GM21515 (cell line): Measurements from ENCODE around the gene BLTP3B.
A peak's percentile ranks its signal among the peaks of the same experiment; 100 is the strongest.
"Not testable (repeated sequence)": the region's sequence is repeated elsewhere in the genome, so short reads cannot be mapped to it uniquely, and the experiment has no call there.

Experiments used
- ATAC-seq: cut with Tn5 transposase; IDR thresholded peaks from one replicate; pipeline ENCODE4 v1.9.1; 2021; ENCODE audit not compliant: unreplicated experiment

The BLTP3B gene, protein sequence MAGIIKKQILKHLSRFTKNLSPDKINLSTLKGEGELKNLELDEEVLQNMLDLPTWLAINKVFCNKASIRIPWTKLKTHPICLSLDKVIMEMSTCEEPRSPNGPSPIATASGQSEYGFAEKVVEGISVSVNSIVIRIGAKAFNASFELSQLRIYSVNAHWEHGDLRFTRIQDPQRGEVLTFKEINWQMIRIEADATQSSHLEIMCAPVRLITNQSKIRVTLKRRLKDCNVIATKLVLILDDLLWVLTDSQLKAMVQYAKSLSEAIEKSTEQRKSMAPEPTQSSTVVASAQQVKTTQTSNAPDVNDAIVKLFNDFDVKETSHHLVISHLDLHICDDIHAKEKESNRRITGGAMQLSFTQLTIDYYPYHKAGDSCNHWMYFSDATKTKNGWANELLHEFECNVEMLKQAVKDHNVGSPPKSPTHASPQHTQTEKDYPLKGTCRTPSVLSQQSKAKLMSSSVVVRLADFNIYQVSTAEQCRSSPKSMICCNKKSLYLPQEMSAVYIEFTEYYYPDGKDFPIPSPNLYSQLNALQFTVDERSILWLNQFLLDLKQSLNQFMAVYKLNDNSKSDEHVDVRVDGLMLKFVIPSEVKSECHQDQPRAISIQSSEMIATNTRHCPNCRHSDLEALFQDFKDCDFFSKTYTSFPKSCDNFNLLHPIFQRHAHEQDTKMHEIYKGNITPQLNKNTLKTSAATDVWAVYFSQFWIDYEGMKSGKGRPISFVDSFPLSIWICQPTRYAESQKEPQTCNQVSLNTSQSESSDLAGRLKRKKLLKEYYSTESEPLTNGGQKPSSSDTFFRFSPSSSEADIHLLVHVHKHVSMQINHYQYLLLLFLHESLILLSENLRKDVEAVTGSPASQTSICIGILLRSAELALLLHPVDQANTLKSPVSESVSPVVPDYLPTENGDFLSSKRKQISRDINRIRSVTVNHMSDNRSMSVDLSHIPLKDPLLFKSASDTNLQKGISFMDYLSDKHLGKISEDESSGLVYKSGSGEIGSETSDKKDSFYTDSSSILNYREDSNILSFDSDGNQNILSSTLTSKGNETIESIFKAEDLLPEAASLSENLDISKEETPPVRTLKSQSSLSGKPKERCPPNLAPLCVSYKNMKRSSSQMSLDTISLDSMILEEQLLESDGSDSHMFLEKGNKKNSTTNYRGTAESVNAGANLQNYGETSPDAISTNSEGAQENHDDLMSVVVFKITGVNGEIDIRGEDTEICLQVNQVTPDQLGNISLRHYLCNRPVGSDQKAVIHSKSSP (N-terminal part only)

DNA sequence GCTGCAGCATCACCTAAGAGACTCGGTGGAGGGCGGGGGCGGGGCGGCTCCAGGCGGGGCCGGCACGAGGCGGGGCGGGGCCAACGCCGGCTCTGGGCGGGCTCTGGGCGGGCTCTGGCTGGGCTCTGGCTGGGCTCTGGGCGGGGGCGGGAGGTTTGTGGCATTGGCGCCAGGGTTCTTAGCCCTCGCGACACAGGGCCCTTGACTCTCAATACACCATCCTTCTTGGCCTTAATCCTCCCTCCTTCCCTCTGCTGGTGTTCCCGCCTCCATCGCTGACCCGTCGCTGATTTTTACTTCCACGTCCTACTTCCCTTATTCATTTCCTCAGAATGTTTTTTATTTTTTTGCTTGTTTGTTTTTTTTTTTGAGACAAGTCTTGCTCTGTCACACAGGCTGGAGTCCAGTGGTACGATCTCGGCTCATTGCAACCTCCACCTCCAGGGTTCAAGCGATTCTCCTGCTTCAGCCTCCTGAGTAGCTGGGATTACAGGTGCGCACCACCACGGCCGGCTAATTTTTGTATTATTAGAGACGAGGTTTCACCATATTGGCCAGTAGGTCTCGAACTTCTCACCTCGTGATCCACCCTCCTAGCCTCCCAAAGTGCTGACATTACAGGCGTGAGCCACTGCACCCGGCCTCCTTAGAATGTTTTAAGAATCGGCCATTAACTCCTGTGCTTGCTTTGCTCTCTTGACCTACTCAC lies at the start of gene BLTP3B:
TSS of gene BLTP3B (minus strand) at position 24 of the 709 bp plus-strand sequence. CDS start 239 bp downstream, outside the sequence.
- peak; percentile 76 for ATAC-seq

DNA sequence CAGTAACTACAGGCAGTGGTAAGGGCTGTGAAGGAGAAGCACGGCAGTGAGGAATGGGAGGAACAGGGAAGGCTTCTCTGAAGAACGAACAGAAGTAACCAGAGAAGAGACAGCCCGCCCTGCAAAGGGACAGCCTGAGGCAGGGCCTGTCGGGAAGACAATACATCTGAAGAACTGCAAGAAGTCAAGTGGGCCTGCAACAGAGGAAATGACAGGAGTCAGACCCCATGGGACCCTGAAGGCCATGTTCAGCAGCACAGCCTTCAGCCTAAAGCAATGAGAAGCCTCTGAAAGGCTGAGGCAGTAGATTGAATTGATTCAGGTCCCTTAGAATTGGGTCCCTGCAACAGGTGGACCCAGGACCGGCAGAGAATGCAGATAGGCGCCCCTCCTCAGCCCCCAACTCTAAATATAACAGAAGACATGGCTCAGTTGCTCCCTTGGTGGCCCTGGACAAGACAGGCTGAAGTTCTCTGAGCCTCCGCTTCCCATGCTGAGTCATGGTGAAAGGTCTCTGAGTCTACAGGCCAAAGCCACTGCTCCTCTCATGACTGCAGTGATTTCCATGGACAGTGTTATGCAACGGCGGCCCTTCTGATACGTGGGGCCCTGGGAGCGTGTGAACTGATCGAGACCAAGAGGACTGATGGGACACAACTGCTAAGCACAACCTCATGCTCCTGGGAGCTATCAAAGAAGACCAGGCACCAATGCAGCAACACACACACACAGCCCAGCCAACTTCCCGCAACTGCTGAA lies 47.1 kb upstream of the BLTP3B start:
- ATAC-seq, result no peak

DNA sequence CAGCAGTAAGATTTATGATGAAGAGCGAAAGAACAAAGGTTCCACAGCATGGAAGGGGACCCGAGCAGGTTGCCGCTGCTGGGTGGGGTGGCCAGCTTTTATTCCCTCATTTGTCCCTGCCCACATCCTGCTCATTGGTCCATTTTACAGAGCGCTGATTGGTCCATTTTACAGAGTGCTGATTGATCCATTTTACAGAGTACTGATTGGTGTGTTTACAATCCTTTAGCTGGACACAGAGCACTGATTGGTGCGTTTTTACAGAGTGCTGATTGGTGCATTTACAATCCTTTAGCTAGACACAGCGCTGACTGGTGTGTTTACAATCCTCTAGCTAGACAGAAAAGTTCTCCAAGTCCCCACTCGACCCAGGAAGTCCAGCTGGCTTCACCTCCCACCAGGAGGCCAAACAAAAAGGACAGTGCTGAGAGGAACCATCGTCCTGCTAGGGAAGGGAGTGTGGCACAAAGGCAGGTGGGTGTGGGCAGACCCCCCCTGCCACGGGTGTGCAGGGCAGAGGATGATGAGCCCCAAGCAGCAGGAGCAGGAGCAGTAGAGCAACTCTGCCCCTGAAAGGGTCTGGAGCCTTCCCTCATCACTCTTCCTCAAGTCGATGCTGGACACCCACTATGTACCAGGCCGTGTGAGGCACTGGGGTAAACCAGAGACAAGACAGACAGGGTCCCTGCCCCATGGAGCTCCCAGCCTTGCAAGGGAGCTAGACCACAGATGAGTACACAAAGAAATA lies 46.4 kb upstream of the BLTP3B start:
- ATAC-seq, result not testable (repeated sequence)

DNA sequence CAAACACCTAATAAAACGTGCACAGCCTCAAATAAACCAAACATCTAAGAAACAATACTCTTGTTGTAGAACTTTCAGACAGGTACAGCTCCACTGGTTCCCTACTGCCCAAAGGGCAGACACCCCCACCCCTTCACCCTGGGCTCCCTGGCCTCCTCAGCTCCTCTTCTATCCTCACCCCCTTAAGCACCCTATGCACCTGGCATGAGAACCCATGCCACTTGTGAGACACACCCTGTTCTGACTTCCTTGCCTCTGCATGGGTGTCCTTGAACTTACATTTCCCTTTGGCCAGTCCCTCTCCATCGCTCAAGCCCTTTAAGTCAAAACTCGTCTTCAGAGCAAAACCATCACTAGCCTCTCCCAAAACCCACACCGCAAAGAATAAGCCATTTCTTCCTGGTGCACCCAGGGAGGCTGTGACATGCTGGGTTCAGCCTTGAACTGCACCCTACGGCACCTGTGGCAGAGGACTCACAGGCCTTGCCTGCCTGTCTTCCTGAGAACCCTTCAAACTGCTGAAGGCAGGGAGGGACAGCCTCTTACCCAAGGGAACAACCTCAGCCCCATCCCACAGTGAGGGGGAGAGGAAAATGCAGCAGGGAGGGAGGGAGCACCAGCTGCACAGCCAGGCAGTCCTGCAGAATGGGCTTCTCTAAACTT lies 45.3 kb upstream of the BLTP3B start:
- no peak for ATAC-seq

DNA sequence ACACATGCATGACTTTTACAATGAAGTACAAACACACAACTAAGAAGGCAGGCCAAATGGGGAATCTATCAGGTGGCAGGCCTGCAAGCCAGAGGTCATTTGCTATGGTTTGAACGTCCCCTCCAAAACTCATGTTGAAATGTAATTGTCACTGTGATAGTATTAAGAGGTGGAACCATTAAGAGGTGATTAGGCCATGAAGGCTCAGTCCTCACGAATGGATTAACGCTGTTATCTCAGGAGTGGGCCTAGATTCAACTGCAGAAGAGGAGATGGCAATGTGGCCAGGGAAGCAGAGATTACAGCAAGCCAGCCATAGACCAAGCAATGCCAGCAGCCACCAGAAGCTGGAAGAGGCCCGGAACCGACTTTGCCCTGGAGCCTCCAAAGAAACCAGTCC lies 44.4 kb upstream of the BLTP3B start:
- no peak for ATAC-seq

DNA sequence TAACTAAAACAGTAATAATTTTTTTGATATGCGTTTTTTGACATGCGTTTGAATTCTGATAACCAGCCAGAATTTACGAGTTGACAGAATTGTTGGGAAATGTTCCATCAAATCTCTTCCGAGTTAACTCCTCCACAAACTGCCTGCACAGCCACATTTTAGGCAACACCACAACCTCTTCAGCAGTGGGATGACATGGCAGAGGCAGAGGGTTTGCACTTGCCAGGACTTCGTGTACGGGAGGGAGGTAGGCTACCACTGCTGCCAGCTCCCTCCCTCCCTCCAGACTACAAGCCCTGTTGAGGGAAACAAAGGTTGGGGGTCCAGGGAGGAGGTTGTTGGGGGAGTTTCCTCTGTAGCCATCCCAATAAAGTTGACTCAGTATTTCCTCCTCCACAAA lies 43.4 kb upstream of the BLTP3B start:
- no peak for ATAC-seq

DNA sequence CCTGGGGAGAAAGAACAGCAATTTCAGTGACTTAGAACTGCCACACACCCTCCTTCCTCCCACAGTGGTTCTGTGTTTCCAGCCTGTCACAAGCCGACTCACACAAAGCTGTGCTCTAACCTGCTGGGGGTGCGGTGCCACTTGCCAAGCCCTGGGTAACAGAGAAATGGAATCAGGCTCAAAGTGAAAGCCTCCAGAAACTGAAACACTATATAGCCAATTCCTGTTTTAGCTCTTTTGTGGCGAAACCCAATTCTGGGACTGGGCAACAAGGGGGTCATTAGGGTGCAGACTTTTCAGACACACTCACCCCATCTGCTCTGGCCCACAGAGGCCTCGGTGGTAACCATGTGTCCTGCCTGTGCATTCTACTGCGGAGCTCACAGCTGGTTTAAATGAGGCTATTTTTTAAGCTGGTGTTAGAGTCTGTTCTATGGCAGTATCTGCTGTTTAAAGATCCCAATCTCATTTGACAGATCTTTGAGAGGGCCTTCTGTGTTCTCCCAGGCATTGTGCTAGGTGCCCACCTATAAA lies 42.8 kb upstream of the BLTP3B start:
- ATAC-seq, result peak; percentile 73

DNA sequence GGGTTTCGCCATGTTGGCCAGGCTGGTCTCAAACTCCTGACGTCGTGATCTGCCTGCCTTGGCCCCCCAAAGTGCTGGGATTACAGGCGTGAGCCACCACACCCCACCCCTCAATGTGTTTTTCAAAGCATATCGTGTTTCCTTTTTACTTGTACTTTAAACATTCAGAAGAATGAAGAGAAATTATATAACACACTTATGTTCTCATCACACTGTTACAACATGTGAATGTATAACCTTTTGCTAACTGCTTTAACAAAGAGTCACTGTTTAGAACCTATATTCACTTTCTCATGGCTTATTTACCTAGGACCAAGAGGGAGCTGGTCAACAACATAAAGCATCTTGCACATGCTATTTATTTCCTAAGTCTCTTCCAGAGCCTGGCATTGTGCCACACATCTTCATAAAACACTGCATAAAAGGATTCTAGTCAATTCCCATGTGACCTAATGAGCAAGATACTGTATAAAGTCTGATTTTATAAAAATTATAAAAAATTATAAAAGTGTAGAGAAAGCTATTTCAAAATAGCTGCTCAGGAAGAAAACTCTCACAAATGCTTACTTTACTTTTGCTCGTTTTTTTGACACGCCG lies 42.0 kb upstream of the BLTP3B start:
- ATAC-seq, result no peak

DNA sequence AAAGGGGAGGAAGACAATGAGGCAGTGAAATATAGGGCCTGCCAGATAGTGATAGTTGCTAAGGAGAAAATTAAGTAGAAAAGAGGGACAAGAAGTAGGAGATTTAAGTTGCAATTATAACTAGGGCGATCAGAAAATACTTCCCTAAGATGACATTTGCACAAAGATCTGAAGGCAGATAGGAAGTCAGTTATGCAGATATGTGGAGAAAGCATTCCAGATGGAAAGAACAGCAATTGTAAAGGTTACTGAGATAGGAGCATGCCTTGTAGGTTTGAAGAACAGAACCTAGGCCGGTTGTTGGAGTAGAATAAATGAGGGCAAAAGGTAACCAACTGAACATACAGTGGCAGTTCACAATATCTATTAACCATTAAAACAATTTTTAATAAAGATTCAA lies 36.6 kb upstream of the BLTP3B start:
- ATAC-seq, result no peak

DNA sequence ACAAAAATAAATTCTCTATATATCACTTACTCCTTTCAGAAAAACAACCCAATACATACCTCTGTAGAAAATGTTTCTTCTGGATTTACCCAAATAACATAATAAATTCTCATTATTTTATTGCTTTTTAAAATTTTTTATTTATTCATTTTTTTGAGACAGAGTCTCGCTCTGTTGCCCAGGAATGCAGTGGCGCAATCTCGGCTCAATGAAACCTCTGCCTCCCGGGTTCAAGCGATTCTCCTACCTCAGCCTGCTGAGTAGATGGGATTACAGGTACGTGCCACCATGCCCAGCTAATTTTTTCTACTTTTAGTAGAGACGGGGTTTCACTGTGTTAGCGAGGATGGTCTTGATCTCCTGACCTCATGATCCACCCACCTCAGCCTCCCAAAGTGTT lies 33.8 kb upstream of the BLTP3B start:
- ATAC-seq, result not testable (repeated sequence)

DNA sequence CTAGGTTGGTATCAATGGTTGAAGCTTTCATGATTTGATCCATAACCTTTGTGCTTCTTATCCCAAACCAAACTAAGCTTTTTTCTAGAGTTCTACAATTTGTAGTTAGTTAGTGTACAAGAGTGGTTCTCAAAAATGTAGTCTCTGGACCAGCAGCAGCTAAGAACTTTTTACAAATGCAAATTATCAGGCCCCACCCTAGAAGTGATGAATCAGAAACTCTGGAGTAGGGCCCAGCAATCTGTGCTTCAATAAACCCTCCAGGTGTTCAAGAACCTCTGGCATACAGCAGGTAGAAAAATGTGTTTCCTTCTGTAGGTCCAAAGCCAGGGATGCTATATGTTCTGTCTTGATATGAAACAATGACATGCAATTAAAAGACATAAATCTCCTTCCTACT lies 31.8 kb upstream of the BLTP3B start:
- no peak for ATAC-seq

DNA sequence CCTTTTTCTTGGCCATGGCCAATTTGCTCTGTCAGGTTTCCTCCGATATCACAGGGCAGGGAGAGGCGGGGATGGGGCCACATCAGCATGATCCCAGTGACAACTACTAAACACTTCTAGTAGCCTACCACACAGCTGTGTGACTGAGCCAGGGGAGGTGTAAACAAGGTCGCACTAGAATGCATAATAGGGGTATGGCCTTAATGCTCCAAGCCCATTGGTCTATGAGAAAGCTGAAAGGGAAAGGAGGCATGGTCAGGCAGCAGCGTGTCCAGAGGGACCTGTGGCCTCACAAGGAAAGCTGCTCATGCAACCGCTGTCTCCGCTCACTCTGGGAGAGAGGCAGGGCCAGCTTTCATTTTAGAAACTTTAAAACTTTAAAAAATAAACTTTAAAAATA lies 30.4 kb upstream of the BLTP3B start:
- ATAC-seq, result no peak

DNA sequence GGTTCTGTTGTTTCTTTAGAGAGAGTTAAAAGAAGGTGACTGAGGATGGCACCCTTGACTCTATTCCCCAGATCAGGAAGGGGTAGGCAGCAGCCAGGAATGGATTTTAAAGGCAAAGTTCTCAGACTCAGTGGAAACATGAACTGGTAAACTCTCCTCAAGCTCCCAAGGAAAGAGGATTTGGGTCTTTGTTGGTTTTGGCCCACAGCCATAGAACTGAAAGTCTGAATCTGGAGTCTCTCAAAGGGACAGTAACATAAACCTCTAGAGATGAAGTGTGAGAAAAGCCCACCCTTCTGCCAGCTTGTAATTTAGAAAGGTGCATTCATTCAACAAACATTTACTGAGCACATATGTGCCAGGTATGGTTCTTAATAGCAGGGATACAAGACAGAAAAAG lies 28.6 kb upstream of the BLTP3B start:
- ATAC-seq, result no peak

DNA sequence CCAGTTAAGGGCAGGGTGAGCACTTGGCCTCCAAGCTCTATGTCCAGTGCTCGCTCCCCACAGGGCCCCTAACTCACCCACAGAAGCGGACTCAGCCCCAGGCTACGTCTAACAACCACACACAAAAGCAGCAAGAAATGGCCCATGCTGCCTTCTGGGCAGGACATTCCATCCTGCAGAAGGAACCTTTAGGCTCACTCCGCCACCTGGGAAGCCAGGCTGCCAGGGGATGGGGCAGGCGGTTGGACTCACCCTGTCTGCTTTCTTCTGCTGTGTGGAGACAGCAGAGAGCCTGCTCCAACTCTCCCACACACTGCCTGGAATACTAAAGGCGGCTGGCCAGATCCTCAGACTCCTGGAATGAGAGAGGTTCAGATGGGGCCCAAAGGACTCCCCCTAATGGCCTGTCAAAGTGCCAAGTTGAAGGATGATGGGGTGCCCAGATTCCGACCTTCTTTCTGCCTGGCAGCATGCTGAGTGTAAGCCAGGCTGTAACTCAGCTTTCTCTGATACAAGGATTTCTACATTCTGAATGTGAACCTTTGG lies 27.7 kb upstream of the BLTP3B start:
- ATAC-seq, result no peak

DNA sequence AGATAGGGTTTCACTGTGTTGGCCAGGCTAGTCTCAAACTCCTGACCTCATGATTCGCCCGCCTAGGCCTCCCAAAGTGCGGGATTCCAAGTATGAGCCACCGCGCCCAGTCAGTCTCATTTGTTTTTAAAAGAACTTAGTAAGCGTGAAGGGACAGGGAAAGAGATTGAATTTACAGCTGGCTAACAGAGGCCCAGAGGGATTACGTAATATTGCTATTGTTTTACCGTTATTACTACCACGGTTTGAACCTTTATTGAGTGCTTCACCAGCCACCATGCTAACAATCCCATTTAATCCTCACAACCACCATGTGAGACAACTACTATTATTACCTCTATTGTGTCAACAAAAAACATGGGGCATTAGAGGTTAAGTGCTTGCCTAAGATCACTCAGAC lies 26.7 kb upstream of the BLTP3B start:
- no peak for ATAC-seq

DNA sequence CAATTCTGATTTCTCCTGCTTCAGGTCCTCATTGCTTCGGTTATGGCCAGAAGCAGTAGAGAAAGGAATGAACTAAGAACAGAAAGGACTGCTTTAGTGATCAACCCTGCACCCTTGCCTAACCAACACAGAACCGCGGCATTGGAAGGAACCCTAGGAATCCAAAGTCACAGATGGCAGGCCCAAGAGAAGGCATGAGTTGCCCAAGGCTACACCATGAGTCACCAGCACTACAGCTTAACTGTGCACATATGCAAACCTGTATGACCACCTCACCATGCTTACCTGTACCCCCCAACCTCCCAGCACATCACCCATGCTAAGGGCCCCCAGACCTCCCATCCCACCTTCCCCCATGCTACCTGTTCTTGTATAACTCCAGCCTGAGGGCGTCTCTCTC lies 25.9 kb upstream of the BLTP3B start:
- no peak for ATAC-seq

DNA sequence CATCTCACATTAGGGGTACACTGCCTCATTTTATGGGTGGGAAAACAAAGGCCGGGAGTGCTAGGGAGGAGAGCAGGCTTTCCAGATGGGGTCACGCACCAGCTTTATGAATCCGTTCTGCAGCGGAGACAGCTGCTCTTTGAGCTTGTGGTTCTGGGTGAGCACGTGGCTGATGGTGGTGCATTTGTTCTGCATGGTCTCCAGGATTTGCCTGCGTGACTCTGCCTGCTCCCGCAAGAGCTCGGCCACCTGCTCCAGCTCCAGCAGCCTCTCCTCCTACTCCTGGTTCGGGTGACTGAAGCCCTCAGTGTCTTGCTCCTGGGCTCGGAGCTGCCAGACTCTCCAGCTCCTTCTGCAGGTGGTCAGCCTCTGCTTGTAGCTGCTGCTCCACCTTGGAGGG lies 23.6 kb upstream of the BLTP3B start:
- ATAC-seq, result no peak

DNA sequence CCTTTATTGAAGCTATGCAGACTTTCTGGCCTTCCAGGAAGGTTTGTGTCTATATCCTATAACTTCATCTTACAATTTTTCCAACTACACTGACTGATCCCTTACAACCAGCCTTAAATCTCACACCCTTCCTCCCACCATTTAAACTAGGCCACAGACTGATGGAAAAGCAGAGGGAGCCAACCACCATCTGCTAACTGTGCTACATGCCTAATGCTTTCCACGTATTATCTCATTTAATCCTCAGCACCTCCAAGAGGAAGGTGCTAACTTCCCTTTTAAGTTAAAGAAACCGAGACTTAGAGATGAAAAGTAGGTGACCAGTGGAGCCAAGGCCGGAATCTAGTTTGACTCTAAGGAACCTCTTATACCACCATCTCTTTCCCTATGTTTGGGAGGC lies 22.7 kb upstream of the BLTP3B start:
- ATAC-seq, result no peak
